GM21367 (cell line): ENCODE data around the gene ZFAND3.

Experiments
- ATAC-seq: cut with Tn5 transposase; IDR thresholded peaks from one replicate; pipeline ENCODE4 v1.9.1; 2021; ENCODE audit not compliant: unreplicated experiment

ZFAND3 gene

DNA sequence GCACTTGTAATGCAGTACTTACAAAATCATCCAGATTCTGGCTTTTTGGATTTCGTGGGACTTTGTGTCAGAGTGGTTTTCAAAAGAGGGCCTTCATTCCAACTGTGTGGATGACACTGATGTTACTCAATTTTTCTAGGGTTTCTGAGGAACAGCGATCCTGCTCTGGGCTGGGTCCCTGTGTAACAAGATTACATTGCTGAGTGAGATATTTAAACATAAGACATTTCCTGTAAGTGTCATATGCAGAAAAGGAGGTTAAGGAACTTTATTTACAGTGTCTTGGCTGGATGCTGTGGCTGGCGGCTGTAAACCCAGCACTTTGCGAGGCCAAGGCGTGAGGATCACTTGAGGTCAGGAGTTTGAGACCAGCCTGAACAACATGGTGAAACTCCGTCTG is 6.7 kb downstream of the ZFAND3 start:
- no peak for ATAC-seq

- ATAC-seq, result no peak
Observed at GRCh38 chr6:37826993-37827392, 7.5 kb downstream of the ZFAND3 start.

GRCh38 chr6:37827603-37828265 is 8.2 kb downstream of the ZFAND3 start:
- no peak for ATAC-seq

DNA sequence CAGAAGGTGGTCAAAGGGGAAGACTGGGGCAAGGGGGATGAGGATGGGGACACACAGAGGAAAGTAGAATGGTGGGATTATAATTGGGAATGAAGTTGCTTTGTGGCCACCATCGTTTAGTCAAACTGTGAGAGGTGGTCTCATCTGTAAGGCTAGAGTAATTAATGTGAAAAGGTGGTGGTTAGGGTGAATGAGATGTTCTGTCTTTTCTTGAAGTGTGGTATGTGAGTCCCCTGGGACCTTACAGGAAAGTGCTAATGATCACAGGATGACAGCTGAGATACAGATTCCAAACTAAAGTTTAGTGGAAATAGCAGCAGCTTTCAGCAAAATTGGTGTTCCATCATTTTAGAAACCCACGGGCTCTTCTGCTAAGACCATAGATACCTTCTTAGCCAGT is 10.7 kb downstream of the ZFAND3 start:
- no peak for ATAC-seq

- no peak for ATAC-seq
Observed at GRCh38 chr6:37831457-37831856, 11.9 kb downstream of the ZFAND3 start.

GRCh38 chr6:37835923-37836322 is 16.4 kb downstream of the ZFAND3 start:
- no peak for ATAC-seq

GRCh38 chr6:37838219-37838921 is 18.8 kb downstream of the ZFAND3 start:
- no peak for ATAC-seq

DNA sequence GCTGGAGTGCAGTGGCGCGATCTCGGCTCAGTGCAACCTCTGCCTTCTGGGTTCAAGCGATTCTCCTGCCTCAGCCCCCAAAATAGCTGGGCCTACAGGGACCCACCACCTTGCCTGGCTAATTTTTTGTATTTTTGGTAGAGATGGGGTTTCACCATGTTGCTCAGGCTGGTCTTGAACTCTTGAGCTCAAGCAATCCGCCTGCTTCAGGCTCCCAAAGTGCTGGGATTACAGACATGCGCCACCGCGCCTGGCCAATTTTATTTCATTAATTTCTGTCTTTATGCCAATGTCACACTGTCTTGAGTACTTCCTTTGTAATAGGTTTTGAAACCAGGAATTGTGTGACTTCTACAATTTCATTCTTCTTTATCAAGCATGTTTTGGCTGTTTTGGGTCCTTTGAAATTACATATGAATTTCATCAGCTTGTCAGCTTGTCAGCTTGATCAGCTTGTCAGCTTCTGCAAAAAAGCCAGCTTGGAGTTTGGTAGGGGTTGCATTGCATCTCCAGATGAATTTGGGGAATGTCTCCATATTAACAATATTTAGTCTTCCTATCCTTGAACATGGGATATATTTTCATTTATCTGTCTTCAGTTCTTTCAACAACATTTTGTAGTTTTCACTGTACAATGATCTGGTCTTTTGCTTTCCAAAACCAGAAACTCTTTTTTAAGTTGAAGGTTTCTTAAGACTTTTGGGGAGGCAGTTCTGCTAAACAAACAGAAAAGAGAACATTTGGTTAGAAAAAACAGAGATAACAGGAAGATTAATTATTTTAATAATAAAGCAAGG is 20.8 kb downstream of the ZFAND3 start:
- ATAC-seq, result no peak

- no peak for ATAC-seq
Observed at GRCh38 chr6:37840940-37841300, 21.4 kb downstream of the ZFAND3 start.

DNA sequence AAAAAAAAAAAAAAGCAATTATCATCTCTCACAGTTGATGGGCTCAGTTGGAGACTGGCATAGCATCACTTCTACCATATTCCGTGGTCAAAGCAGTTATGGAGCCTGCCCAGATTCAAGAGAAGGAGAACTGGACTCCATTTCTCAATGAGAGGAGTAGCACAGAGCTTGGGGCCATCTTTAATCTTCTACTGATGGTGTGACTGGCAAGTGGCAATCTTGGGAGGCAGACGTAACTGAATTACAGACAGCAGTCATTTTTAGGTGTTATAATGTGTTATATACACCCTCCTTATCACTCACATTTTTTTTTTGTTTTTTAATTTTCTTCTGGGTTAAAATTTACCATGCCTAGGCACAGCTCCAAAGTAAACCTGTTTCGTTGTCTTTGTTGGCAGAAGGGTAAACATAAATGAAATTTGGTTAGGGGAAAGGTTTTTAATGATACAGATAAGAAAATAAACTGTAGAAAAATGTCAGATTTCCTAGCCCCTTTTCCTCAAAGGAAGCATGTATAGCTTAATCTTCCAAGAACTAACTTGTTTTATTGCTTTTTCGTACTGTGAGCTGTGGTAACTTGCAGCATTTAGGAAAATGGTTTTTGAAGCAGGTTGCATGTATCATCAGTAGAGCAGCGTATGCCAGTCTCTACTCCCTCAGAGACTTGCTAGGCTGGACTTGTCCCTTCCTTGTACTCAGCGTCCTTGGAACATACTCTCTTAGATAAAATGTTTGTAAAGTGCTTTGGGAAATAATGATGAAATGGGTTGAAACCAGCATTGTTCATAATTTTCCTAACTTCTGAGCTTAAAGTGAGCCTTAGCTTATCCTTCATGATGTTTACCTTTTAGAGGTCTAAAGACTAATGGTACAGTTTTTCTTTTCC is 25.7 kb downstream of the ZFAND3 start:
- no peak for ATAC-seq

DNA sequence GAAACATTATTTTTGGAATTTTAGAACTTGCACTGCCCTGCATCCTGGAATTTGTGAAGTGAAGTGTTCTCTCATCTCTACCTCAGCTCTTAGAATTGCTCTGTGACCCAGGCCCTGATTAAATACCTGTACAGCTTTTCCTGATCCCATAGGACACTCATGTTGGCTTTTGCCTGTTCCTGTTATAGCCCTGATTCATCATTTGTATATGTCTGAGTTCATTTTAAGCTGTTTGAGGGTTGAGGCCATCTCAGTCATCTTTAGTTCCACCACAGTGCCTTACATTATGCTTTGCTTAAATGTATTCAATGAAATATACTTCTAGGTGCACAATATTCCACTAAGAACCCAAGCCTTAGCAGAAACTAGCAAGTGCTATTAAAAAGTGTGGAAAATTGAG is 26.4 kb downstream of the ZFAND3 start:
- no peak for ATAC-seq

GRCh38 chr6:37847704-37848103 is 28.2 kb downstream of the ZFAND3 start:
- ATAC-seq, result no peak

DNA sequence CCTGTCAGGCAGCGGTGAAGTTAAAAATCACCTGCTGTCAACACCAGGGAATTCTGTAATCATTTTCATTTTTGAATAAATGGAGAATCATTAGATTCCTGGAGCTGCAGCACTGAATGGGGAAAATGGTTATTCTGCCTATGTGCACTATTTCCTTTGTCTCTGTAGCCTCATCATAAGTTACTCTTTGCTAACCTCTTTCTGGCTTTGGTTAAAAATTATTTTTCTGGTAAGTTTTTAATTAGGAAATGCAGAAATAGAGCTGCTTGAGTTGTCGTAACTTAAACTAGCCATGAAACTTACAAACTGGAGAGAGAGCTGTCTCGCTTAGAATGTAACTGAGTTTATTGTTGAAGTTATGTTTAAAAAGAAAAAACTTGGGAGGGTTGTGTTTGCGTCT is 28.8 kb downstream of the ZFAND3 start:
- ATAC-seq, result no peak

GRCh38 chr6:37850260-37850659 is 30.7 kb downstream of the ZFAND3 start:
- ATAC-seq, result no peak

GRCh38 chr6:37850728-37851285 is 31.3 kb downstream of the ZFAND3 start:
- no peak for ATAC-seq

- no peak for ATAC-seq
Observed at GRCh38 chr6:37851997-37852524, 32.5 kb downstream of the ZFAND3 start.

- no peak for ATAC-seq
Observed at GRCh38 chr6:37856285-37856684, 36.8 kb downstream of the ZFAND3 start.

DNA sequence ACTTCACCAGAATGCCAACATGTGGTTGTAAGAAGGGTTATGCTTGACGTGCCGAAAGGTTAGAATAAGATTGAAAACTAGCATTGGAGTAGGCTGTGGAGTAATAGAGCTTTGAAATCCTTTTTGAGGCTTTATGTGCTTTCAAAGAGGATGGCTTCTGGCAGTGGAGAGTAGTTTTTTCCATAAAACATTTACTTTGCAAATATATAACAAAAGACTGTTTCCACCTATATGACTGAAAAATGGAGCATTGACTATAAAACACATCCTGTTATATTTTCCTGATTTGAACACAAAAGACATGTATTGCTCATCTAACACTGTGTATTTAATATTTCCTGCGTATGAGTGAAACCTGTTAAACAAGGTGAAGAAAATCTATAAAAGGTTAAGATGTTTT is 38.8 kb downstream of the ZFAND3 start:
- ATAC-seq, result no peak

- ATAC-seq, result no peak
Observed at GRCh38 chr6:37860226-37860839, 40.8 kb downstream of the ZFAND3 start.

DNA sequence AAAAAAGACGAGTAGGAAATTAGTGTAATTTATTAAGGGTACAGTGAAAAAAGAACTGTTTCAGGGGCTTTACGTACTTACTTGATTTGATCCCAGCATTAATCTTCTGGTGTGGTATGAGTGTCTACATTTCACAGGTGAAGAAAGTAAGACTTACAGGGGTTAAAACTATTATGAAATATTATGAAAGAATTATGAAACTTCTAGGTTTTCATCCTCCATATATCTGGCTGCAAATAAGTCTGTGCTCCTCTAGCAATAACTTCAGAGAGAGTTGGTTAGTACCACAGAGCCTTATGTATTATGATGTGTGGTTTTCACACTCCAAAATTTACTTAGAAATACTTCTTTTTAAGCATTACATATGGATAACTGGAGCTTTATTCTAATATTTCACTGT is 41.9 kb downstream of the ZFAND3 start:
- ATAC-seq, result no peak
